Measurements from ENCODE around the gene TRABD2A. TPM values are rescaled to one million over a fixed set of nuclear protein-coding genes. Genes with fewer than 3 reads are reported as not detected.
"Not testable (repeated sequence)": the region's sequence is repeated elsewhere in the genome, so short reads cannot be mapped to it uniquely, and the experiment has no call there.

The TRABD2A gene
- total and polyA plus RNA-seq, 4 donors, result 0.26 to 10.3 (median 0.55) TPM

DNA sequence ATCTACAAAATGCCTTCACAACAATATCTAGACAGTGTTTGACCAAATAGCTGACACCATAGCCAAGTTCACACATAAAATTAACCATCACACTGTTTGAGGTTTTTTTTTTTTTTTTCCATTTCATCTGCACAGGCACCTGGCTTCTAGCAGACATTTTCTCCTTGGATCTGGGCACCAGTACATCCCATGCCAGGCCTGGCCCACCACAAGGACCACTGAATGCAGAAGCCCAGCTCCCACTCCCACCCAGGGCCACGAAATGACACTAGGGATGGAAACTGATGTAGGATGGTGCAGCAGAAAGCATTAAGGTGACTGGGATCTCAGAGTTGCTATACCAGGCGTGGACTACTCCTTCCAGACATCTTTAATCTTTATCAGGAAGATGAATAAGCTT is 37.5 kb upstream of the TRABD2A start:
- WGBS, result 86% methylated on average over 2 of the region's 2 CpGs

DNA sequence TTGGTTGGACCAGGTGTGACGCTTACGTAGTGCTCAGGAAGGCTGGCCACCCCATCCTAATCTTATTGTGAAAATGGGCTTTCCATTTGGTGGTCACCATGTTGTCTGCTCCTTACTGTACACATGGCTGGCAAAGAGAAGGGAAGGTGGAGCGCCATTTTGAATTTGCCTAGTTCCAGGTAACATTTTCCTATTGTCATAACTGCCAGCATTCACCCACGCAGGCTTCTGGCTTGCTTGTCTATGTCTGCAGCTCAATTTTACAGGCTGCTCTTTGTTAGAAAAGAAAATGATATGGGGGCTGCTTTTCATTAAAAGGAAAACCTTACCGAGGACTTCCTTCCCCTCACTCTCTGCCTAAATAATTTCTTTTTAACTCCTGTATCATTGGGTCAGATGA is 36.9 kb upstream of the TRABD2A start:
- H3K4me1 ChIP-seq (ENCODE audit: control insufficient read depth in 4 of 4, insufficient read depth in 4 of 4, low read length in 3 of 4); H3K36me3 ChIP-seq (ENCODE audit: control insufficient read depth in 4 of 4, insufficient read depth in 3 of 4, low read depth in 1 of 4, low read length in 3 of 4); H3K27ac ChIP-seq (ENCODE audit: low read depth in 1 of 2, low read length in 2 of 2); DNase-seq (ENCODE audit: low spot score); H3K9me3 ChIP-seq (ENCODE audit: control insufficient read depth in 4 of 4, low read length in 3 of 4); H3K9ac ChIP-seq (ENCODE audit: low read depth in 1 of 2, low read length in 2 of 2); H3K4me3 ChIP-seq (ENCODE audit: low read depth in 1 of 3, low read length in 3 of 3); H3K27me3 ChIP-seq (ENCODE audit: control insufficient read depth in 4 of 4, insufficient read depth in 4 of 4, low read length in 3 of 4): not testable (repeated sequence)
- WGBS, result 88% methylated on average over 5 of the region's 5 CpGs

More for the DNA sequence above, 37.5 kb upstream of the TRABD2A start:
- no peaks in the 10 kb centered on the region for H3K9me3 ChIP-seq (ENCODE audit: control insufficient read depth in 4 of 4, low read length in 3 of 4)
- no peak for DNase-seq (ENCODE audit: low spot score)
- no peak overlapping the region for H3K4me3 ChIP-seq (ENCODE audit: low read depth in 1 of 3, low read length in 3 of 3)
- no peaks in the 10 kb centered on the region for H3K36me3 ChIP-seq (ENCODE audit: control insufficient read depth in 4 of 4, insufficient read depth in 3 of 4, low read depth in 1 of 4, low read length in 3 of 4)
- peaks cover 0 to 4% (median 2%) of the 10 kb centered on the region in 4 donors for H3K4me1 ChIP-seq (ENCODE audit: control insufficient read depth in 4 of 4, insufficient read depth in 4 of 4, low read length in 3 of 4)
- H3K9ac ChIP-seq (ENCODE audit: low read depth in 1 of 2, low read length in 2 of 2), result no peak overlapping the region
- no peaks in the 10 kb centered on the region for H3K27me3 ChIP-seq (ENCODE audit: control insufficient read depth in 4 of 4, insufficient read depth in 4 of 4, low read length in 3 of 4)
- TF ChIP-seq HNF4G (IDR thresholded peaks at IDR 0.05), result no peak
- TF ChIP-seq RAD21 (IDR thresholded peaks at IDR 0.05), result no peak
- TF ChIP-seq, protein P1, sequence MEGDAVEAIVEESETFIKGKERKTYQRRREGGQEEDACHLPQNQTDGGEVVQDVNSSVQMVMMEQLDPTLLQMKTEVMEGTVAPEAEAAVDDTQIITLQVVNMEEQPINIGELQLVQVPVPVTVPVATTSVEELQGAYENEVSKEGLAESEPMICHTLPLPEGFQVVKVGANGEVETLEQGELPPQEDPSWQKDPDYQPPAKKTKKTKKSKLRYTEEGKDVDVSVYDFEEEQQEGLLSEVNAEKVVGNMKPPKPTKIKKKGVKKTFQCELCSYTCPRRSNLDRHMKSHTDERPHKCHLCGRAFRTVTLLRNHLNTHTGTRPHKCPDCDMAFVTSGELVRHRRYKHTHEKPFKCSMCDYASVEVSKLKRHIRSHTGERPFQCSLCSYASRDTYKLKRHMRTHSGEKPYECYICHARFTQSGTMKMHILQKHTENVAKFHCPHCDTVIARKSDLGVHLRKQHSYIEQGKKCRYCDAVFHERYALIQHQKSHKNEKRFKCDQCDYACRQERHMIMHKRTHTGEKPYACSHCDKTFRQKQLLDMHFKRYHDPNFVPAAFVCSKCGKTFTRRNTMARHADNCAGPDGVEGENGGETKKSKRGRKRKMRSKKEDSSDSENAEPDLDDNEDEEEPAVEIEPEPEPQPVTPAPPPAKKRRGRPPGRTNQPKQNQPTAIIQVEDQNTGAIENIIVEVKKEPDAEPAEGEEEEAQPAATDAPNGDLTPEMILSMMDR (IDR thresholded peaks at IDR 0.05; ENCODE audit: low read depth, low read length, missing input control), result no peak
- TF ChIP-seq GABPA (IDR thresholded peaks at IDR 0.05 in 1 of 2, conservative IDR thresholded peaks at IDR 0.05 in 1 of 2), result no peak
- no peak for TF ChIP-seq HNF4A (conservative IDR thresholded peaks at IDR 0.05)
- TF ChIP-seq NR2F2 (IDR thresholded peaks at IDR 0.05), result no peak
- no peak for TF ChIP-seq JUND (IDR thresholded peaks at IDR 0.05)
- TF ChIP-seq, protein P2, sequence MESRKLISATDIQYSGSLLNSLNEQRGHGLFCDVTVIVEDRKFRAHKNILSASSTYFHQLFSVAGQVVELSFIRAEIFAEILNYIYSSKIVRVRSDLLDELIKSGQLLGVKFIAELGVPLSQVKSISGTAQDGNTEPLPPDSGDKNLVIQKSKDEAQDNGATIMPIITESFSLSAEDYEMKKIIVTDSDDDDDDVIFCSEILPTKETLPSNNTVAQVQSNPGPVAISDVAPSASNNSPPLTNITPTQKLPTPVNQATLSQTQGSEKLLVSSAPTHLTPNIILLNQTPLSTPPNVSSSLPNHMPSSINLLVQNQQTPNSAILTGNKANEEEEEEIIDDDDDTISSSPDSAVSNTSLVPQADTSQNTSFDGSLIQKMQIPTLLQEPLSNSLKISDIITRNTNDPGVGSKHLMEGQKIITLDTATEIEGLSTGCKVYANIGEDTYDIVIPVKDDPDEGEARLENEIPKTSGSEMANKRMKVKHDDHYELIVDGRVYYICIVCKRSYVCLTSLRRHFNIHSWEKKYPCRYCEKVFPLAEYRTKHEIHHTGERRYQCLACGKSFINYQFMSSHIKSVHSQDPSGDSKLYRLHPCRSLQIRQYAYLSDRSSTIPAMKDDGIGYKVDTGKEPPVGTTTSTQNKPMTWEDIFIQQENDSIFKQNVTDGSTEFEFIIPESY (IDR thresholded peaks at IDR 0.05), result no peak
- no peak for TF ChIP-seq EGR1 (IDR thresholded peaks at IDR 0.05; ENCODE audit: low read depth in 2 of 2)
- H3K27ac ChIP-seq (ENCODE audit: low read depth in 1 of 2, low read length in 2 of 2), result no peak overlapping the region

DNA sequence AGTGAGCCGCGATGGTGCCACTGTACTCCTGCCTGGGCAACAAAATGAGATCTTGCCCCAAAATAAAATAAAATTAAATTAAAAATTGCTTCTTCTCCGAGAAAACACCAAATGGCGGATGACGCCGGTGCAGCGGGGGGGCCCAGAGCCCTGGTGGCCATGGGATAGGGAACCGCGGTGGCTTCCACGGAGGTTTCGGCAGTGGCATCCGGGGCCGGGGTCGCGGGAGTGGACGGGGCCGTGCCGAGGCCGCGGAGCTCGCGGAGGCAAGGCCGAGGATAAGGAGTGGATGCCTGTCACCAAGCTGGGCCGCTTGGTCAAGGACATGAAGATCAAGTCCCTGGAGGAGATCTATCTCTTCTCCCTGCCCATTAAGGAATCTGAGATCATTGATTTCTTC is 34.8 kb upstream of the TRABD2A start:
- 98% methylated on average over 24 of the region's 24 CpGs for WGBS
- DNase-seq (ENCODE audit: low spot score); H3K36me3 ChIP-seq (ENCODE audit: control insufficient read depth in 4 of 4, insufficient read depth in 3 of 4, low read depth in 1 of 4, low read length in 3 of 4); H3K9ac ChIP-seq (ENCODE audit: low read depth in 1 of 2, low read length in 2 of 2); H3K27ac ChIP-seq (ENCODE audit: low read depth in 1 of 2, low read length in 2 of 2); H3K4me1 ChIP-seq (ENCODE audit: control insufficient read depth in 4 of 4, insufficient read depth in 4 of 4, low read length in 3 of 4); H3K27me3 ChIP-seq (ENCODE audit: control insufficient read depth in 4 of 4, insufficient read depth in 4 of 4, low read length in 3 of 4); H3K9me3 ChIP-seq (ENCODE audit: control insufficient read depth in 4 of 4, low read length in 3 of 4); H3K4me3 ChIP-seq (ENCODE audit: low read depth in 1 of 3, low read length in 3 of 3): not testable (repeated sequence)

DNA sequence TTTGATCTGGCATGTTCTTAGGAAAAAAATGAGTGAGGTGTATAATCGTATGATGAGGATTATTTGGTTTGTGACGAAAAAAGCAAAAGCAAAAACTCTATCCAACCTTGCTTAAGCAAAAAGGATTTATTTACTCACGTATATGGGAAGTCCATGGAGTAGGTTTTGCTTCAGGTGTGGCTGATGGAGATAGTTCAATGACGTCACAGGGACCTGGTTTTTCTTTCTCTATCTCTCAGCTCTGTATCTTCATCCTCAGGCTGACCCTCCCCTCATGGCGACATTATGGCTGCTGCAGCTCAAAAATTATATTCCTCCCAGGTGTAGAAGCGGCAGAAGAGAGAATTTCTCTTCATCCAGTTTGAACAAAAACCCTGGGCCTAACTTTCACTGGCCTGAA is 33.5 kb upstream of the TRABD2A start:
- no peak for TF ChIP-seq TAF1 (conservative IDR thresholded peaks at IDR 0.05)
- TF ChIP-seq, protein P2 (IDR thresholded peaks at IDR 0.05), result no peak
- TF ChIP-seq FOXA1 (IDR thresholded peaks at IDR 0.05), result no peak
- no peak for TF ChIP-seq JUND (IDR thresholded peaks at IDR 0.05)
- no peak for TF ChIP-seq EGR1 (IDR thresholded peaks at IDR 0.05; ENCODE audit: low read depth in 2 of 2)
- TF ChIP-seq GABPA (IDR thresholded peaks at IDR 0.05 in 1 of 2, conservative IDR thresholded peaks at IDR 0.05 in 1 of 2), result no peak
- TF ChIP-seq RXRA (IDR thresholded peaks at IDR 0.05), result no peak
- TF ChIP-seq, protein P3, sequence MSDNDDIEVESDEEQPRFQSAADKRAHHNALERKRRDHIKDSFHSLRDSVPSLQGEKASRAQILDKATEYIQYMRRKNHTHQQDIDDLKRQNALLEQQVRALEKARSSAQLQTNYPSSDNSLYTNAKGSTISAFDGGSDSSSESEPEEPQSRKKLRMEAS (IDR thresholded peaks at IDR 0.05), result no peak
- TF ChIP-seq SP1 (IDR thresholded peaks at IDR 0.05), result no peak
- TF ChIP-seq HNF4G (IDR thresholded peaks at IDR 0.05), result no peak
- TF ChIP-seq FOXA2 (IDR thresholded peaks at IDR 0.05), result no peak
- TF ChIP-seq RAD21 (IDR thresholded peaks at IDR 0.05), result no peak
- TF ChIP-seq, protein P4, sequence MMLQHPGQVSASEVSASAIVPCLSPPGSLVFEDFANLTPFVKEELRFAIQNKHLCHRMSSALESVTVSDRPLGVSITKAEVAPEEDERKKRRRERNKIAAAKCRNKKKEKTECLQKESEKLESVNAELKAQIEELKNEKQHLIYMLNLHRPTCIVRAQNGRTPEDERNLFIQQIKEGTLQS (IDR thresholded peaks at IDR 0.05), result no peak
- no peak overlapping the region for H3K9ac ChIP-seq (ENCODE audit: low read depth in 1 of 2, low read length in 2 of 2)
- no peak for DNase-seq (ENCODE audit: low spot score)
- H3K36me3 ChIP-seq (ENCODE audit: control insufficient read depth in 4 of 4, insufficient read depth in 3 of 4, low read depth in 1 of 4, low read length in 3 of 4), result no peaks in the 10 kb centered on the region
- no peak overlapping the region for H3K27ac ChIP-seq (ENCODE audit: low read depth in 1 of 2, low read length in 2 of 2)
- no peak overlapping the region for H3K4me3 ChIP-seq (ENCODE audit: low read depth in 1 of 3, low read length in 3 of 3)
- H3K9me3 ChIP-seq (ENCODE audit: control insufficient read depth in 4 of 4, low read length in 3 of 4), result no peaks in the 10 kb centered on the region
- WGBS, result 89% methylated on average over 6 of the region's 6 CpGs
- no peaks in the 10 kb centered on the region for H3K27me3 ChIP-seq (ENCODE audit: control insufficient read depth in 4 of 4, insufficient read depth in 4 of 4, low read length in 3 of 4)
- H3K4me1 ChIP-seq (ENCODE audit: control insufficient read depth in 4 of 4, insufficient read depth in 4 of 4, low read length in 3 of 4), result no peaks in the 10 kb centered on the region

Measured in liver (tissue), 9 donors.